H9 (cell line): ENCODE results near the gene FOXP2. TPM values are rescaled to one million over a fixed set of nuclear protein-coding genes. Genes with fewer than 3 reads are reported as not detected.

Experiments used
- DNase-seq: peaks from one replicate; pipeline ENCODE4 v3.0.0-alpha.2; 2017
- H2AFZ ChIP-seq: one replicate; pipeline ENCODE4 v1.6.1; 2013; ENCODE audit warnings: mild to moderate bottlenecking, low read length, control low read depth, moderate library complexity
- H2AK5ac ChIP-seq: 2 replicates; pipeline ENCODE4 v1.6.1; 2013; ENCODE audit warnings: low read length, control low read depth, mixed read lengths; ENCODE audit not compliant: insufficient read length
- H2BK120ac ChIP-seq: one replicate; pipeline ENCODE4 v1.6.1; 2013; ENCODE audit warnings: low read depth, mild to moderate bottlenecking, low read length, control low read depth, inconsistent platforms; ENCODE audit not compliant: poor library complexity, severe bottlenecking
- H2BK12ac ChIP-seq: 2 replicates; pipeline ENCODE4 v1.6.1; 2013; ENCODE audit warnings: low read length, control low read depth, mixed read lengths, low read depth; ENCODE audit not compliant: insufficient read length
- H2BK15ac ChIP-seq: 2 replicates; pipeline ENCODE4 v1.6.1; 2013; ENCODE audit warnings: low read depth, low read length, control low read depth
- H2BK20ac ChIP-seq: one replicate; pipeline ENCODE4 v1.6.1; 2013; ENCODE audit warnings: low read depth, mild to moderate bottlenecking, low read length, control low read depth, inconsistent platforms; ENCODE audit not compliant: poor library complexity, severe bottlenecking
- H2BK5ac ChIP-seq: 2 replicates; pipeline ENCODE4 v1.6.1; 2013; ENCODE audit warnings: low read length, control low read depth, mixed read lengths; ENCODE audit not compliant: insufficient read length
- H3K14ac ChIP-seq: 2 replicates; pipeline ENCODE4 v1.6.1; 2013; ENCODE audit warnings: low read length, control low read depth; ENCODE audit not compliant: insufficient read depth
- H3K18ac ChIP-seq: 2 replicates; pipeline ENCODE4 v1.6.1; 2013; ENCODE audit warnings: low read depth, mild to moderate bottlenecking, mixed read lengths, low read length, control low read depth; ENCODE audit not compliant: insufficient read length
- H3K23ac ChIP-seq: 2 replicates; pipeline ENCODE4 v1.6.1; 2013; ENCODE audit warnings: low read length, control low read depth, mixed read lengths, low read depth; ENCODE audit not compliant: insufficient read length
- H3K23me2 ChIP-seq: 2 replicates; pipeline ENCODE4 v1.6.1; 2013; ENCODE audit warnings: low read depth, mild to moderate bottlenecking, mixed read lengths, low read length, control low read depth; ENCODE audit not compliant: insufficient read length, poor library complexity, severe bottlenecking
- H3K27ac ChIP-seq: 2 replicates; pipeline ENCODE4 v1.5.1; 2013; ENCODE audit warnings: low read length, control low read depth, mixed read lengths, low read depth; ENCODE audit not compliant: insufficient read length
- H3K27me3 ChIP-seq: 2 replicates; pipeline ENCODE4 v1.6.1; 2013; ENCODE audit warnings: low read length, control low read depth, inconsistent platforms; ENCODE audit not compliant: insufficient read depth
- H3K4ac ChIP-seq: 2 replicates; pipeline ENCODE4 v1.6.1; 2013; ENCODE audit warnings: low read depth, mild to moderate bottlenecking, control low read depth, inconsistent platforms, low read length, moderate library complexity
- H3K4me1 ChIP-seq: 2 replicates; pipeline ENCODE4 v1.6.1; 2013; ENCODE audit warnings: low read length, control low read depth, inconsistent platforms; ENCODE audit not compliant: insufficient read depth
- H3K4me2 ChIP-seq: 2 replicates; pipeline ENCODE4 v1.6.1; 2013; ENCODE audit warnings: low read length, control low read depth, mixed read lengths; ENCODE audit not compliant: insufficient read length, insufficient read depth
- H3K56ac ChIP-seq: 2 replicates; pipeline ENCODE4 v1.6.1; 2013; ENCODE audit warnings: low read depth, mild to moderate bottlenecking, mixed read lengths, low read length, control low read depth; ENCODE audit not compliant: insufficient read length
- H3K79me1 ChIP-seq: 2 replicates; pipeline ENCODE4 v1.6.1; 2013; ENCODE audit warnings: low read depth, mild to moderate bottlenecking, moderate library complexity, low read length, control low read depth, inconsistent platforms; ENCODE audit not compliant: insufficient read depth, poor library complexity, severe bottlenecking
- H3K79me2 ChIP-seq: 2 replicates; pipeline ENCODE4 v1.6.1; 2013; ENCODE audit warnings: low read length, control low read depth, inconsistent platforms; ENCODE audit not compliant: insufficient read depth
- H3K9ac ChIP-seq: 2 replicates; pipeline ENCODE4 v1.6.1; 2013; ENCODE audit warnings: low read length, control low read depth, mixed read lengths; ENCODE audit not compliant: insufficient read length; ENCODE audit errors: extremely low read depth
- H3K9me3 ChIP-seq: one replicate; pipeline ENCODE4 v1.6.1; 2013; ENCODE audit warnings: low read depth, low read length, inconsistent platforms; ENCODE audit not compliant: control insufficient read depth
- H3T11ph ChIP-seq: one replicate; pipeline ENCODE4 v1.6.1; 2013; ENCODE audit warnings: mild to moderate bottlenecking, low read length, control low read depth, inconsistent platforms
- H4K20me1 ChIP-seq: one replicate; pipeline ENCODE4 v1.6.1; 2013; ENCODE audit not compliant: control insufficient read depth, insufficient read length, insufficient read depth
- H4K5ac ChIP-seq: 2 replicates; pipeline ENCODE4 v1.6.1; 2013; ENCODE audit warnings: low read depth, mild to moderate bottlenecking, mixed read lengths, low read length, control low read depth; ENCODE audit not compliant: insufficient read length
- H4K8ac ChIP-seq: replicated peaks from 2 replicates; pipeline ENCODE4 v1.6.1; 2013; ENCODE audit warnings: low read length, control low read depth, mixed read lengths, low read depth; ENCODE audit not compliant: insufficient read length
- H4K91ac ChIP-seq: 2 replicates; pipeline ENCODE4 v1.6.1; 2013; ENCODE audit warnings: low read depth, mild to moderate bottlenecking, moderate library complexity, mixed read lengths, low read length, control low read depth; ENCODE audit not compliant: insufficient read length
- H3K27ac Mint-ChIP-seq, 3 experiments: 2 replicates in 2 of 3; 3 replicates in 1 of 3; pipeline ENCODE4 v1.8.0; 2020 to 2021; ENCODE audit warnings: mixed read lengths in 3 of 3, mild to moderate bottlenecking in 1 of 3, moderate library complexity in 1 of 3
- H3K27me3 Mint-ChIP-seq: 2 replicates; pipeline ENCODE4 v1.8.0; 2021; ENCODE audit warnings: low read depth, mild to moderate bottlenecking, moderate library complexity, mixed read lengths
- H3K36me3 Mint-ChIP-seq, 3 experiments: 2 replicates in 2 of 3; 3 replicates in 1 of 3; pipeline ENCODE4 v1.8.0; 2020 to 2021; ENCODE audit warnings: low read depth in 3 of 3, mixed read lengths in 3 of 3; ENCODE audit not compliant: insufficient read depth in 1 of 3
- H3K4me1 Mint-ChIP-seq, 2 experiments: 2 replicates each; pipeline ENCODE4 v1.8.0; 2020; ENCODE audit warnings: mixed read lengths in 2 of 2
- H3K4me3 Mint-ChIP-seq, 2 experiments: 2 replicates in 1 of 2; 3 replicates in 1 of 2; pipeline ENCODE4 v1.8.0; 2020 to 2021; ENCODE audit warnings: mild to moderate bottlenecking in 2 of 2, mixed read lengths in 2 of 2, moderate library complexity in 1 of 2
- H3K9me3 Mint-ChIP-seq, 2 experiments: 2 replicates in 1 of 2; 3 replicates in 1 of 2; pipeline ENCODE4 v1.8.0; 2020; ENCODE audit warnings: mild to moderate bottlenecking in 2 of 2, mixed read lengths in 2 of 2, moderate library complexity in 1 of 2
- total RNA-seq: library from RNA; stranded (reverse); gene quantifications from 2 replicates; pipeline ENCODE4 v1.2.1, GENCODE V29; 2021
- TF ChIP-seq, protein P1 (sequence below): fragments of 200-600 bp; sonication (generic); conservative IDR thresholded peaks from 3 replicates; pipeline ENCODE4 v1.8.0; 2021; ENCODE audit warnings: antibody characterized with exemption, mild to moderate bottlenecking

The FOXP2 gene
- total RNA-seq, 1 experiment from 2014 or later, result not detected

DNA sequence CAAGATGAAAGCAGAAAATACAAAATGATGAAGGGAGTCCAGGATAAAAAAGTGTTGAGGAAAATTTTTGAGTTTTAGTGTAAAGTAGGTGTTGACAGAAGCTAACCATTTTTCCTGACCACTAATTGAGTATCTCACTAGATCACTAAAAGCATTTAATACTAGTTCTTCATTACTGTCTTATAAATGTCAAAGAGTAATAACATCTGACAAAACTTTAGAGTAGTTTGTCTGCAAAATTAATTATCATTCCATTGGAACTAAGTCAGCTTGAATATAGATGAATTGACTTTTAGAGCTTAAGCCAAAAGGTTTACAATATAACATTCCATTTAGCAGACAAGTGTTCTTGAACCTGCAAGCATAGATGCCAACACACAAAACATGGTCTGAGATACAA, 232.9 kb downstream of the FOXP2 start:
- TF ChIP-seq, protein P1, sequence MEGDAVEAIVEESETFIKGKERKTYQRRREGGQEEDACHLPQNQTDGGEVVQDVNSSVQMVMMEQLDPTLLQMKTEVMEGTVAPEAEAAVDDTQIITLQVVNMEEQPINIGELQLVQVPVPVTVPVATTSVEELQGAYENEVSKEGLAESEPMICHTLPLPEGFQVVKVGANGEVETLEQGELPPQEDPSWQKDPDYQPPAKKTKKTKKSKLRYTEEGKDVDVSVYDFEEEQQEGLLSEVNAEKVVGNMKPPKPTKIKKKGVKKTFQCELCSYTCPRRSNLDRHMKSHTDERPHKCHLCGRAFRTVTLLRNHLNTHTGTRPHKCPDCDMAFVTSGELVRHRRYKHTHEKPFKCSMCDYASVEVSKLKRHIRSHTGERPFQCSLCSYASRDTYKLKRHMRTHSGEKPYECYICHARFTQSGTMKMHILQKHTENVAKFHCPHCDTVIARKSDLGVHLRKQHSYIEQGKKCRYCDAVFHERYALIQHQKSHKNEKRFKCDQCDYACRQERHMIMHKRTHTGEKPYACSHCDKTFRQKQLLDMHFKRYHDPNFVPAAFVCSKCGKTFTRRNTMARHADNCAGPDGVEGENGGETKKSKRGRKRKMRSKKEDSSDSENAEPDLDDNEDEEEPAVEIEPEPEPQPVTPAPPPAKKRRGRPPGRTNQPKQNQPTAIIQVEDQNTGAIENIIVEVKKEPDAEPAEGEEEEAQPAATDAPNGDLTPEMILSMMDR, result no peak
- no peaks in the 10 kb centered on the region for H3K27me3 ChIP-seq

More for the DNA sequence above, 232.9 kb downstream of the FOXP2 start:
- Histone ChIP-seq H2BK120ac (no peak overlapping the region), H3K4me2 (no peak overlapping the region), H2AFZ (no peak overlapping the region), H3K27ac (no peak overlapping the region), H3K23ac (no peak overlapping the region), H3K56ac (no peak overlapping the region), H4K91ac (no peak overlapping the region), H4K20me1 (no peaks in the 10 kb centered on the region), H4K5ac (no peak overlapping the region), H3K9ac (no peak overlapping the region), H3K14ac (no peak overlapping the region), H2BK5ac (no peak overlapping the region), H2AK5ac (no peak overlapping the region), H3K18ac (no peak overlapping the region), H3K4me1 (peaks cover 2% of the 10 kb centered on the region), H3K23me2 (no peaks in the 10 kb centered on the region), H3K79me2 (no peaks in the 10 kb centered on the region), H3K79me1 (no peaks in the 10 kb centered on the region), H3K4ac (no peak overlapping the region), H2BK15ac (no peak overlapping the region), H3K9me3 (no peaks in the 10 kb centered on the region), H2BK20ac (no peak overlapping the region), H4K8ac (no peak overlapping the region), H3T11ph (no peak overlapping the region), H2BK12ac (no peak overlapping the region)
- Mint-ChIP-seq H3K27ac (no peak overlapping the region), H3K36me3 (no peaks in the 10 kb centered on the region), H3K9me3 (no peaks in the 10 kb centered on the region), H3K27me3 (no peaks in the 10 kb centered on the region), H3K4me3 (no peak overlapping the region), H3K4me1 (peaks cover 11 to 22% of the 10 kb centered on the region in 2 experiments)
- no peak for DNase-seq
